ENCODE results near the gene LPAR2.

GRCh38 chr19:19584356-19584755, 43.7 kb downstream of the LPAR2 start:
- no peak for TF ChIP-seq EZH2 (IDR thresholded peaks at IDR 0.05; ENCODE audit: borderline replicate concordance, low read length)
- TF ChIP-seq CTCF (conservative IDR thresholded peaks at IDR 0.05 in 1 of 2, IDR thresholded peaks at IDR 0.05 in 1 of 2; ENCODE audit: extremely low read depth in 1 of 2, insufficient read depth in 1 of 2, low read depth in 1 of 2, low read length in 2 of 2) = no peak

Measured in mammary epithelial cell (primary cell).